ENCODE data around the gene PHF11.

DNA sequence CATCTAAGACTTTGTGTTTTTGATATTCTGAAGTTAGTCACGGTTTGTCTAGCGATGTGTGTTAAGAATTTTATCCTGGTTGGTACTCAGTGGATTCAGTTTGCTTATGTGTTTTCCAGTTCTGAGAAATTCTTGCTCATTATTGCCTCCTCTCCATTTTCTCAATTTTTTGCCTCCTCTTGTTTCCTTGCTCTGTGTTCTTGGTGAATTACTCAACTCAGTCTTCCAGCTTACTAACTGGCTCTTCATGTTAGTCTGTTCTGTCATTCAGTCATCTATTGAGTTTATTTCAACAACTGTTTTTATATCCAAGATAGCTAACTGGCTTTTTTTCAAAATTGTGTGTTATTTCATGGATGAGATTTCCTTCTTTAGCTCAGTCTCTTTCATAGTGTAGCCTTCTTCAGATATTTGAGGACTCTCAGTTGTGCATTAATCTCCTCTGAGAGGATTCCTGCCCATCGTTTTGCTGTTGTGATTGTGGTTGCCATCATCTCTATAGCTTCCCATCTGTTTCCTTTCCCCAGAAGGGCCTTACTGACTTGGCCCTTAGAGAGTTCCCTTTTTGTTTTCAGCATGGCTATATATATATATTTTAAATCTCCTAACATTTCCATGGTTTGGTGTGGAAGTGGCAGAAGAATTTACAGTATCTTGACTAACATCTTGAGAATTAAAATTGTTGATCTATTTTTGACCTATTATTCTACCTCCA, 45.5 kb upstream of the PHF11 start:
- TF ChIP-seq, protein P1, sequence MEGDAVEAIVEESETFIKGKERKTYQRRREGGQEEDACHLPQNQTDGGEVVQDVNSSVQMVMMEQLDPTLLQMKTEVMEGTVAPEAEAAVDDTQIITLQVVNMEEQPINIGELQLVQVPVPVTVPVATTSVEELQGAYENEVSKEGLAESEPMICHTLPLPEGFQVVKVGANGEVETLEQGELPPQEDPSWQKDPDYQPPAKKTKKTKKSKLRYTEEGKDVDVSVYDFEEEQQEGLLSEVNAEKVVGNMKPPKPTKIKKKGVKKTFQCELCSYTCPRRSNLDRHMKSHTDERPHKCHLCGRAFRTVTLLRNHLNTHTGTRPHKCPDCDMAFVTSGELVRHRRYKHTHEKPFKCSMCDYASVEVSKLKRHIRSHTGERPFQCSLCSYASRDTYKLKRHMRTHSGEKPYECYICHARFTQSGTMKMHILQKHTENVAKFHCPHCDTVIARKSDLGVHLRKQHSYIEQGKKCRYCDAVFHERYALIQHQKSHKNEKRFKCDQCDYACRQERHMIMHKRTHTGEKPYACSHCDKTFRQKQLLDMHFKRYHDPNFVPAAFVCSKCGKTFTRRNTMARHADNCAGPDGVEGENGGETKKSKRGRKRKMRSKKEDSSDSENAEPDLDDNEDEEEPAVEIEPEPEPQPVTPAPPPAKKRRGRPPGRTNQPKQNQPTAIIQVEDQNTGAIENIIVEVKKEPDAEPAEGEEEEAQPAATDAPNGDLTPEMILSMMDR (IDR thresholded peaks at IDR 0.05) = no peak
- no peak for TF ChIP-seq POLR2A (IDR thresholded peaks at IDR 0.05)
